Mononuclear cell (primary cell): Measurements from ENCODE around the gene CAPN2. TPM values are rescaled to one million over a fixed set of nuclear protein-coding genes. Genes with fewer than 3 reads are reported as not detected.
"Not testable (repeated sequence)": the region's sequence is repeated elsewhere in the genome, so short reads cannot be mapped to it uniquely, and the experiment has no call there.

Experiments
- H3K27me3 ChIP-seq: 2 replicates; pipeline ENCODE4 v1.6.0; 2011; ENCODE audit warnings: low read length, control low read depth; ENCODE audit not compliant: insufficient read depth
- H3K4me1 ChIP-seq: 2 replicates; pipeline ENCODE4 v1.5.1; 2011; ENCODE audit warnings: mild to moderate bottlenecking, low read length, control low read depth; ENCODE audit not compliant: insufficient read depth
- H3K4me3 ChIP-seq: 2 replicates; pipeline ENCODE4 v1.5.1; 2011; ENCODE audit warnings: mild to moderate bottlenecking, low read length, moderate library complexity
- H3K9me3 ChIP-seq: 2 replicates; pipeline ENCODE4 v1.5.1; 2011; ENCODE audit warnings: low read depth, mild to moderate bottlenecking, control low read depth, low read length
- total RNA-seq: library from RNA; depleted of rRNA; stranded (reverse); fragments of >200 nt; gene quantifications from one replicate; pipeline ENCODE4 v1.2.3, GENCODE V29; 2012

Gene CAPN2
- total RNA-seq, 1 donor = 146 TPM

GRCh38 chr1:223738465-223739365, 26.4 kb downstream of the CAPN2 start:
- Histone ChIP-seq H3K27me3 (no peaks in the 10 kb centered on the region), H3K4me1 (no peaks in the 10 kb centered on the region), H3K9me3 (no peaks in the 10 kb centered on the region), H3K4me3 (no peak overlapping the region)

- no peaks in the 10 kb centered on the region for H3K9me3 ChIP-seq
- H3K27me3 ChIP-seq = no peaks in the 10 kb centered on the region
- no peaks in the 10 kb centered on the region for H3K4me1 ChIP-seq
These were observed 27.2 kb downstream of the CAPN2 start for GRCh38 chr1:223739366-223740037.

DNA sequence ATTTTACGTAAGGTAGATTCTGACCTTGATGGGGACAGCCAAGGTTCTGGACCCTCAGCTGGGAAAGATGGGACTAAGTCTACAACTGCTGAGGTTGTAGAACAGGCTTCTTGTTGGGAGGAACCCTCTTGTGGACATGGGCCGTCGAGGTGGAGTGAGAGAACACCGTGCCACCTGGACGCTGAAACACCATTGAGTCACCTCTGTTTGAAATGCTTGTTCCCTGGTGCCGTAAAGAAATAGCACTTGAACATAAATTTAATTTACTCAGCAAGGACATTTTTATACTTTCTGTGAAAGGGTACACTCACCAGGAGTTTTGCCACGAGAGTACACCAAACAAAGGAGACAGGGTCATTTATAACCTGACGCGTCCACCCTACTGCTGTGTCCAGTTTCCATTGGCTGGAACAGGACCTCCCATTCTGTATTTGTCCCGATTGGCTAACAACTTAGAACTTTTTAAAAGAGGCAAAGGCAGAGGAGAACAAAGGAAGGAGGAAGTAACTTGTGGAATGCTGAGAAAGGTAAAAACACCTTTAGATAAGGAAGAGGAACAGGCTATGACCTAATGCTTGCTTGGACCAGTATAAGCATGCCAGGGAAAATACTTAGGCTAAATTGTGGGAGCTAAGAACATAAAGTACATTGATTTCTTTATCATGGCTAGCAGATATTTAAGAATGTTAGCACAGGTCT, 27.8 kb downstream of the CAPN2 start:
- H3K4me3 ChIP-seq, H3K9me3 ChIP-seq, H3K4me1 ChIP-seq, H3K27me3 ChIP-seq: not testable (repeated sequence)

More at GRCh38 chr1:223739366-223740037, 27.2 kb downstream of the CAPN2 start:
- H3K4me3 ChIP-seq = no peak overlapping the region

DNA sequence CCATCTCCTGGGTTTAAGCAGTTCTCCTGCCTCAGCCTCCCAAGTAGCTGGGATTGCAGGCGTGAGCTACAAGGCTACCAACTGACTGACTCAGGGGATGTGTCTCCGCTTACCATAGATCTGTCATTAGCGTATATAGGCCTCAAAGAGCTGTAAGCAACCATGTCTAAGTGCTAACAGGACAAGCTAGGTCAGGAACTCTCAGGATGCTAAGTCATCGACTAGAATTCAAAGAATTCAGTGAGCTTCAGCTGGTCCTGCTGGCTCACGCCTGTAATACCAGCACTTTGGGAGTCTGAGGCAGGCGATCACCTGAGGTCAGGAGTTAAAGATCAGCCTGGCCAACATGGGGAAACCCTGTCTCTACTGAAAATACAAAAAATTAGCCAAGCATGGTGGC, 29.5 kb downstream of the CAPN2 start:
- Histone ChIP-seq H3K9me3 (no peaks in the 10 kb centered on the region), H3K4me1 (no peaks in the 10 kb centered on the region), H3K4me3 (no peak overlapping the region), H3K27me3 (no peaks in the 10 kb centered on the region)

DNA sequence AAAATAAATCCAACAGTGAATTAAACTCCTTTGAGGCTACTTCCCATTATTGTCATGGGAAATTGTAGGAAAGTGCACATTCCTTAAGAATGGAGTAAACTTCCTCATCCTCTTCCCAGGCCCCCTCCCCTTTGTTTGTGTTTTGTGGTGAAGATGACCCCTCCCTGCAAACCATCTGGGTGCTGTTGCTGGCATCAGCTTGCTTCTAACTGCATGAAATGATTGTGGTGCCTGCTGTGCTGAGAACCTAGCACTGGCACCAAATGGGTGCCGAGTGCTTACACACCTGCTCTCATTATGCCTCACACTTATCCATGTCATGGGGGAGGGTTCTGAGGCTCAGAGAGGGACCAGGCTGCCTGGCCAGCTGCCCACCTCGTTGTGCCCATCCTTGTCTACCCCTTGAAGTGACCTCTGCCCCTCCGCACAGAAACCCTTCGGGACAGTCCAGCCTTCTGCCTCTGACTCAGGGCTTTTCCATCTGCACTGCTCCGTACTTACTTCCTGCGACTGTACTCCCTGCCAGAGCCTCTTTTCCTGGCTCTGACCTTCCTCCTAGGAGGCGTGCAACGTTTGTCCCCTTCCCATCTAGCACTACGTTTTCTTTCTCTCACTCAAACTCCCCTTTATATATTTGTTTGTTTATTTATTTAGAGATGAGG, 30.6 kb downstream of the CAPN2 start:
- H3K9me3 ChIP-seq = no peaks in the 10 kb centered on the region
- H3K27me3 ChIP-seq = no peaks in the 10 kb centered on the region
- no peak overlapping the region for H3K4me3 ChIP-seq
- H3K4me1 ChIP-seq = peaks cover 3% of the 10 kb centered on the region

- Histone ChIP-seq H3K4me1 (peaks cover 18% of the 10 kb centered on the region), H3K27me3 (no peaks in the 10 kb centered on the region), H3K9me3 (no peaks in the 10 kb centered on the region), H3K4me3 (no peak overlapping the region)
These were observed 33.4 kb downstream of the CAPN2 start for GRCh38 chr1:223745731-223746130.

DNA sequence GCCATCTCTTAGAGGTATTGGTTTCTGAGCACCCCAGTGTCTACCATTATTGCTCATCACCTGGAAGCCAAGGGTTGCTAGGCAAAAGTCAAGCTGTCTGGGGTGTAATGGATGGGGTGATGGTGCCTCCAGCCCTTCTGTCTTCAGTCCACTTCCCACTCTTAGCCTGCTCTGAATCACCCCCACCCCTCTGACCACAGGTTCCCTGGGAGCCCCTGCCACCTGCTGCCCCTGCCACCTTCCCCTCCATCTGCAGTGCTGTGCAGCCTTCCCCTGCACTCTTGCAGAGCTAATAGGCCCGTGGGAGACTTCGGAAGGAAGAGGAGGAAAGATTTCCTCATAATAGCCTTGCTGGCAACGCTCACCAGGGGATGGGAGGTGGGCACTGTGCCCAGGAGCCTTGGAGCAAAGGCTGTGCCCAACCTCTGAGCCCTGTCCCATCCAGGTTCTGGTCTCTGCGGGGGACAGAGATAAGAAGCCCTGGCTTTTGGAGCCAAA, 35.5 kb downstream of the CAPN2 start:
- H3K4me3 ChIP-seq = no peak overlapping the region
- no peaks in the 10 kb centered on the region for H3K9me3 ChIP-seq
- H3K4me1 ChIP-seq = peaks cover 18% of the 10 kb centered on the region
- no peaks in the 10 kb centered on the region for H3K27me3 ChIP-seq

GRCh38 chr1:223748405-223748772, 36.0 kb downstream of the CAPN2 start:
- no peaks in the 10 kb centered on the region for H3K9me3 ChIP-seq
- no peak overlapping the region for H3K4me3 ChIP-seq
- peaks cover 18% of the 10 kb centered on the region for H3K4me1 ChIP-seq
- H3K27me3 ChIP-seq = no peaks in the 10 kb centered on the region

DNA sequence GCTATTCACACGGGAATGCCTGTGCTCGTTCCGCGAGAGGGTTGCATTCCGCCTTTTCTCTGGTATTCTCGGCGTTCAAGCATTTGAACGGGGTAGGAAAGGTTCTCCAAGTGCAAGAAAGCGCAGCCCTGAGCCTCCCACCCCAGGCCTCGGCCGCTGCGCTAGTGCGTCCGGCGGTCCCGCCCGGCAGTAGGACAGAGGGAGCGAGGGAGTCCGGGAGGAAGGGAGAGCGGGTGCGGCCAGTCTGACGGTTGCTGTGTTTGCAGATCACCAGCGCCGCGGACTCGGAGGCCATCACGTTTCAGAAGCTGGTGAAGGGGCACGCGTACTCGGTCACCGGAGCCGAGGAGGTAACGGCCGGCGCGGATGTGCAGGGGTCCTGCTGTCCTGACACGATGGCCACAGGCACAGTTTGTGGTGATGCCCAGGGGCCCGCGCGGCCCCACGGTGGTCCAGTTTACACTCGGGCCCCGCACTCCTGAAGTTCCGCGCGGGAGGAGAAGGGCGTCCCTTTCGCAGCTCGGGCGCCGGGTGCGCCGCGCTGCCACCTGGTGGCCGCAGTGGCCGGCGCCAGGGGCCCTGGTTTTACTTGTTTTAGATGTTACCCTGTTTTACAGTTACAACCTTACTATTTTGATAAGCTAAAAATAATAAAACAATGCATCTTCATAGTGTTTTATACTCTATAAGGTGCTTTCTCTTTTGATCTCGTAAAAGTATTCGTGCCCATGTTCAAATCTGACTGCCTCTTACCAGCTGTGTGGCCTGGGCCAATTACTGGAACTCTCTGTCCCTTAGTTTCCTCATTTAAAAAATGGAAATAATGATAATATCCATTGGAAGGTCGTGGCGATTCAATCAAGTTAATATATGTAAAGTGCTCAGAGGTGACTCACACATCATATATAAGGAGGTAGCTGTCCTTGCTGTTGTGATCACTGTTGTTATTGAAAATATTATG, 36.7 kb downstream of the CAPN2 start:
- Histone ChIP-seq H3K27me3 (no peaks in the 10 kb centered on the region), H3K4me1 (peaks cover 18% of the 10 kb centered on the region), H3K9me3 (no peaks in the 10 kb centered on the region), H3K4me3 (peak overlapping the region; percentile 32)

GRCh38 chr1:223750730-223751570, 38.6 kb downstream of the CAPN2 start:
- no peak overlapping the region for H3K4me3 ChIP-seq
- no peaks in the 10 kb centered on the region for H3K9me3 ChIP-seq
- H3K27me3 ChIP-seq = no peaks in the 10 kb centered on the region
- peaks cover 18% of the 10 kb centered on the region for H3K4me1 ChIP-seq

DNA sequence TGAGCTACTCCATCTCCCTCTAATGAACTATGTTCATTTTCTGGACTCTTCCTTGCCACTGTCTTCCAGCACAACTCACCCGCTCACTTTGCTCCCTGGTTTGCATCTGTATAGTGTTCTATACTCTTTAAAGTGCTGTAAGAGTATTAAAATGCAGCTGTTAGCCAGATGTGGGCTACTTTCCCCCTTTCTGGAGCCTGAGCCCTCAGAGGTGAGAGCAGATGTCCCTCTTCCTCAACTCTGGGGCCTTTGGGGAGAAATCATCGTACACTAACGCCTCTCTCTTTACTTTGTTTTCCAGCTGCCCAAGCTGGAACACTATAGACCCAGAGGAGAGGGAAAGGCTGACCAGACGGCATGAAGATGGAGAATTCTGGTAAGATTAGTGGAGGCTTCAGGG, 39.4 kb downstream of the CAPN2 start:
- H3K4me3 ChIP-seq = no peak overlapping the region
- H3K9me3 ChIP-seq = no peaks in the 10 kb centered on the region
- peaks cover 18% of the 10 kb centered on the region for H3K4me1 ChIP-seq
- no peaks in the 10 kb centered on the region for H3K27me3 ChIP-seq

DNA sequence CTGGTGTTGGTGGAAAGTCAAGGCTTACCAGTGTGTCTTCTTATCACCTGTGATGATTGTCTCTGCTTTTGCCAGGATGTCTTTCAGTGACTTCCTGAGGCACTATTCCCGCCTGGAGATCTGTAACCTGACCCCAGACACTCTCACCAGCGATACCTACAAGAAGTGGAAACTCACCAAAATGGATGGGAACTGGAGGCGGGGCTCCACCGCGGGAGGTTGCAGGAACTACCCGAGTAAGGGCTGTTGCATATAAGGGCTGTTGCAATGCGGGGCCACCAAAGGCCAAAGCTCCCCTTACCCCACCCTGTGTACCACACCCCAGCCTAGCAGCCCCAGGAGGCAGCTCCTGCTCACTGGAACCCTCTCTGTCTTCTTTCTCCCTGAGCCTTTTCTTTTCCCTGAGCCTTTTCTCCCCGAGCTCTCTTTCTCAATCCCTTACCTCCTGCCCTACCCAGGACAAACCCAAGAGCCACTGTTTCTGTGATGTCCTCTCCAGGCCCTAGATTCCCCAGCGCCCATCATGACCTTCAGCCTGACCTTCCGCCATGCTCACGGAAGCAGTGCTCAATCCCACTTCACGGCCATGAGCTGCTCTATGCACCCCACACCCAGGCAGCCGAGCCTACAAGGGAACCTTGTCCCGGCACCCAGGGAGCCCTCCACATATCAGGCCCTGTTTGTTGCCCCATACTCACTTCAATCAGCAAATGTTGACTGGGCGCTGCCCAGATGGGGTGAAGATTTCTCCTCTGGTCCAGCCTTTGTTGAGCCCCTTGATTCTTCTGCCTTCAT, 40.6 kb downstream of the CAPN2 start:
- Histone ChIP-seq H3K9me3 (no peaks in the 10 kb centered on the region), H3K27me3 (no peaks in the 10 kb centered on the region), H3K4me1 (peaks cover 16% of the 10 kb centered on the region), H3K4me3 (no peak overlapping the region)
